GM12891 (cell line): ENCODE data around the gene MSH2.
"Not testable (repeated sequence)": the region's sequence is repeated elsewhere in the genome, so short reads cannot be mapped to it uniquely, and the experiment has no call there.

Experiments
- DNase-seq: peaks from one replicate; pipeline ENCODE4 v3.0.0; 2011; ENCODE audit warnings: low spot score; ENCODE audit not compliant: insufficient read length
- FAIRE-seq: peaks from 2 replicates; lab custom pipeline; 2011; peaks lifted over from hg19 to GRCh38; lab: Jason Lieb, UNC
- PAX5 ChIP-seq: IDR thresholded peaks from 2 replicates; pipeline ENCODE4 v1.6.1; 2011; ENCODE audit warnings: low read length, moderate library complexity, mild to moderate bottlenecking; ENCODE audit not compliant: insufficient read depth, severe bottlenecking
- POLR2A ChIP-seq: IDR thresholded peaks from 2 replicates; pipeline ENCODE4 v1.6.1; 2011; ENCODE audit warnings: low read depth, low read length, control low read depth
- POLR2AphosphoS5 ChIP-seq: IDR thresholded peaks from 2 replicates; pipeline ENCODE4 v1.6.1; 2011; ENCODE audit warnings: low read depth, low read length, control low read depth
- POU2F2 ChIP-seq: IDR thresholded peaks from 2 replicates; pipeline ENCODE4 v1.6.1; 2011; ENCODE audit warnings: low read depth, mild to moderate bottlenecking, control low read depth, low read length, moderate library complexity
- SPI1 ChIP-seq: IDR thresholded peaks from 2 replicates; pipeline ENCODE4 v1.6.1; 2011; ENCODE audit warnings: low read depth, low read length, control low read depth
- TAF1 ChIP-seq: IDR thresholded peaks from 2 replicates; pipeline ENCODE4 v1.6.1; 2011; ENCODE audit warnings: low read depth, low read length, control low read depth

MSH2 gene

DNA sequence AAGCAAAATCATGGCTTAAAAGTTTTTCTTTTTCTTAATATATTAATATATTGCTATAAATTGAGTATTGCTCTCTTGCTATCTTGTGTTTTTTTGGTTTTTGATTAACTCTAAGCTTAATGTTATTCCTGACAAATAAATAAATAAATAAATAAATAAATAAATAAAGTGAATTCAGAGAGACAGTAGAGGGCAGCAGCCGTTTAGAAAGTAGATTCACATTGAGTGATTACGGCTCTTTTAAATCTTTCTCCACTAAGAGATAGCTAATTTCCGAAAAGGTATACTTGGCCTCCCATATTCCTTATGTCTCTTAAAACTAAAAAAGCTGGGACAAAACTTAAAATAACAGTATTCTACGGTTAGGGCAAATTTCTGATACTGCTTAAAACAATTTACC lies 34.3 kb downstream of the MSH2 start:
- DNase-seq (peak; percentile 5), FAIRE-seq (no peak)
- TF ChIP-seq POU2F2 (no peak), PAX5 (no peak), SPI1 (no peak), TAF1 (no peak), POLR2A (no peak), POLR2AphosphoS5 (no peak)

GRCh38 chr2:47438106-47438505 lies 35.1 kb downstream of the MSH2 start:
- TF ChIP-seq PAX5 (no peak), TAF1 (no peak), POU2F2 (no peak), POLR2A (no peak), POLR2AphosphoS5 (no peak), SPI1 (no peak)
- FAIRE-seq, result peak; percentile 33
- DNase-seq, result no peak

GRCh38 chr2:47438783-47439182 lies 35.8 kb downstream of the MSH2 start:
- FAIRE-seq, result peak; percentile 9
- TF ChIP-seq POU2F2, result no peak
- no peak for TF ChIP-seq POLR2A
- no peak for DNase-seq

GRCh38 chr2:47451790-47452189 lies 48.8 kb downstream of the MSH2 start:
- FAIRE-seq (no peak), DNase-seq (no peak)
- TF ChIP-seq SPI1 (no peak), TAF1 (no peak), POLR2A (no peak), POU2F2 (no peak), PAX5 (no peak), POLR2AphosphoS5 (no peak)

GRCh38 chr2:47452761-47453160 lies 49.8 kb downstream of the MSH2 start:
- TF ChIP-seq POLR2AphosphoS5 (no peak), POLR2A (no peak), SPI1 (no peak), POU2F2 (no peak), PAX5 (no peak), TAF1 (no peak)
- no peak for FAIRE-seq
- no peak for DNase-seq

GRCh38 chr2:47454818-47455217 lies 51.9 kb downstream of the MSH2 start:
- FAIRE-seq, DNase-seq: not testable (repeated sequence)

DNA sequence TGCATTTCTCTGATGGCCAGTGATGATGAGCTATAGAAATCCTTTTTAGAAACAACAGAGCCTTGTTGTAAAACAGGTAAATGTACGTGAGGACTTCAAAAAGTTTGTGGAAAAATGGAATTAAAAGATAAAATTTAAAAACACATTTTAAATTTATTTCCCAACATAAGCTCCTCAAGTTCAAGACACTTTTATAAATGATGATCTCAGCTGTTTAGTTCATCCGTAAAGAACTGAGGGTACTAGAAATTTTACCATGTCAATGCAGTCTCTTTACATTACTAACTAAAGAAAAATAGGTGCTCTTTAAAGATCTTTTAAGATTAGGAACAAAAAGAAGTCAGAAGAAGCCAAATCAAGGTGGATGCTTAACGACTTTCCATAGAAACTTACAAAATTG lies 52.5 kb downstream of the MSH2 start:
- DNase-seq (no peak), FAIRE-seq (no peak)
- TF ChIP-seq TAF1, result no peak
- no peak for TF ChIP-seq POLR2A

DNA sequence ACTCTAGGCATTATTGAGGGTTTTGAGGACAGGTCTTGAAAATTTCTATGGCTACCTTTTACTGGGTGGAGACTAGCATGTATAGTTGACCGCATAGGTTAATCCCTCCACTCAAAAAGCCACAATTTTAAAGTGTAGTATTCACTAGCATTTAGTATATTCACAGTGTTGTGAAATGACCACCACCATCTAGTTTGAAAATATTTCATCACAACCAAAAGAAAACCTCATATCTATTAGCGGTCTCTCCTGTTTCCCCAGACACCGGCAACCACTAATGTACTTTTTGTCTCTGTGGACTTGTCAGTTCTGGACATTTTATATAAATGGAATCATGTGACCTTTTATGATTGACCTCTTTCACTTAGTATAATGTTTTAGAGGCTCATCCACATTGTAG lies 53.9 kb downstream of the MSH2 start:
- no peak for DNase-seq

GRCh38 chr2:47457268-47457667 lies 54.3 kb downstream of the MSH2 start:
- FAIRE-seq (no peak), DNase-seq (no peak)
- TF ChIP-seq SPI1, result peak; percentile 35; the same call in 1 of the 2 replicates
- no peak for TF ChIP-seq POU2F2
- no peak for TF ChIP-seq POLR2AphosphoS5
- TF ChIP-seq POLR2A, result no peak

More for the DNA sequence above, 53.9 kb downstream of the MSH2 start:
- FAIRE-seq, result no peak
- no peak for TF ChIP-seq SPI1
- TF ChIP-seq PAX5, result no peak
- TF ChIP-seq POU2F2, result no peak
- no peak for TF ChIP-seq POLR2AphosphoS5
- TF ChIP-seq TAF1, result no peak
- no peak for TF ChIP-seq POLR2A

DNA sequence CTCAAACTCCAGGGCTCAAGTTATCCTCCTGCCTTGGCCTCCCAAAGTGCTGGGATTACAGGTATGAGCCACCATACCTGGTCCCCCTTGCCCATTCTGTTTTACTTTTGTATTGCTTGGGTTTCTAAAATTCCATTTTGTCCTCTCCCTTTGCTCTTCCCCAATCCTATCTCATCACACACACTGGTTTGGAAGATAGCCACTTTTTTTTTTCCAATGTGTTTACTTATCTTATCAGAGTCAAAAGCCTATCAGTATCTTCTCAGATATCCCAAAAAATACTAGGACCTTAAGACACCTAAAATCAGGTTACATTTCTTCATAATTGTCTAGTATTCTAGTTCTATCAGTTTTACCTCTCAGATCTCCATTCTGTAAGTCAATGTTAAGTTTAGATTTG lies 56.1 kb downstream of the MSH2 start:
- FAIRE-seq (no peak), DNase-seq (no peak)
- TF ChIP-seq TAF1 (no peak), PAX5 (no peak), POLR2A (no peak), POU2F2 (no peak)

DNA sequence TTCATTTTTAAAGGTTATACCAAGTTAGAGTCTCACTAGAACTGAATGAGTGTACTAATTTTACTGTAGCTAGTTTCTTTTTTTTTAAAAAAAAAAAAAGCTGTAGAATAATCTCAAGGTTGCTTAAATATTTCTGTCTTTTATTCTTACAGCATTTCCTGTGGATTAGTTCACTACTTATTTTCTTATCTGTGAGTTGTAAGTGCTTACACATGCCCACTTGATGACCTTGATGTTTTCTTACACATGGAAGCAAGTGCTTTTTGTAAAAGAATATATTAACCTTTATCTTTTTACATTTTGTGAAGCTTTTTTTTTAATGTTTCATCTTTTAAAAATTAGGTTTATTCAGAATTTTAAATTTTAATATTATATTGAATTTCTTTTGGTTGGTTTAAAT lies 57.8 kb downstream of the MSH2 start:
- FAIRE-seq (no peak), DNase-seq (no peak)
- no peak for TF ChIP-seq POLR2AphosphoS5
- no peak for TF ChIP-seq POU2F2
- no peak for TF ChIP-seq TAF1
- TF ChIP-seq PAX5, result no peak
- TF ChIP-seq POLR2A, result no peak
- TF ChIP-seq SPI1, result no peak
